ENCODE results near the gene PDLIM4. TPM values are rescaled to one million over a fixed set of nuclear protein-coding genes. Genes with fewer than 3 reads are reported as not detected.

PDLIM4 gene
- total RNA-seq, 1 donor: 67.7 TPM

DNA sequence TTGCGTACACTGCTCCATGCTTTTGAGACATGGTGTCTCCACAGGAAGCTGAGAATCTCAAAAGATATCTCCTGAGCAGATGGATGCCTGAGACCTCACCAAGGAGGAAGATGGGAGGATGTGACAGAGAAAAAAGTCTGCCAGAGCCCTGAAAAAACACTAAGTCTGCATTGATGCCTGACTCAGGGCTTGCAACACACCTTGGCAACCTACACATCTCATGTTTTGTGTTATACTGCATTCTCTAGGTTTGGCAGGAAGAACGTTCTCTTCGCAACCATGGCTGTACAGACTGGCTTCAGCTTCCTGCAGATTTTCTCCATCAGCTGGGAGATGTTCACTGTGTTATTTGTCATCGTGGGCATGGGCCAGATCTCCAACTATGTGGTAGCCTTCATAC, 55.9 kb downstream of the PDLIM4 start:
- Histone ChIP-seq H3K9me3 (ENCODE audit: low read depth, low read length) (no peaks in the 10 kb centered on the region), H3K4me1 (ENCODE audit: insufficient read depth, low read length) (peaks cover 3% of the 10 kb centered on the region), H3K79me2 (ENCODE audit: insufficient read depth, low read length) (peaks cover 2% of the 10 kb centered on the region), H2AFZ (ENCODE audit: low read length) (no peak overlapping the region), H4K20me1 (ENCODE audit: insufficient read depth, low read length) (peaks cover 3% of the 10 kb centered on the region), H3K4me3 (ENCODE audit: insufficient read depth, low read length) (no peak overlapping the region), H3K36me3 (ENCODE audit: insufficient read depth, low read length) (no peaks in the 10 kb centered on the region), H3K27ac (ENCODE audit: low read depth, low read length) (no peak overlapping the region), H3K27me3 (ENCODE audit: insufficient read depth, low read length) (no peaks in the 10 kb centered on the region), H3K4me2 (ENCODE audit: insufficient read depth, low read length) (no peak overlapping the region)
- DNase-seq (ENCODE audit: insufficient read length, low spot score, missing footprints): no peak
- no peak for TF ChIP-seq CTCF (IDR thresholded peaks at IDR 0.05; ENCODE audit: extremely low read depth, low read depth, low read length)

DNA sequence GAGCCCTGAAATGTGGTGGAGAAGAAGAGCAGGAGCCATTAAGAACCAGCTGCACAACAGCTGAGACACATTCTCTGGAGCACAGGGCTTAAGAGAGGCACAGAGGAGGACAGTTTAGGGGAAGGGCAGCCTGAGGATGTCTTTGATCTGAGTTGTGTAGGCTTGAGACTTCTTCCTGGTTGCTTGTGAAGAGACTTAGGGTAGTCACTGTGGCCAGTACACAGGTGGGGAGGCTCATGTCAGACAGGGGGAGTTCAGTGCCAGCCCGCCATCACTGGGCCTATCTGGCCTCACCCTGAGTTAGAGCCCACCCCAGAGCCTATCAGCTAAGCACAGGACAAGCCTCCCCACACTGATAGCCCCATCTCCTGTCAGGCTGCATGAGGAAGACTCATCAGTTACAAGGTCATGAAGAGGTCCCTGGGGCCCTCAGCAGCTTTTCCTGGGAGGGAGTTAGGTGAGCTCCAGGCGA, 56.5 kb downstream of the PDLIM4 start:
- Histone ChIP-seq H3K9me3 (ENCODE audit: low read depth, low read length) (no peaks in the 10 kb centered on the region), H3K4me3 (ENCODE audit: insufficient read depth, low read length) (no peak overlapping the region), H2AFZ (ENCODE audit: low read length) (no peak overlapping the region), H3K79me2 (ENCODE audit: insufficient read depth, low read length) (peaks cover 2% of the 10 kb centered on the region), H3K27me3 (ENCODE audit: insufficient read depth, low read length) (no peaks in the 10 kb centered on the region), H3K4me2 (ENCODE audit: insufficient read depth, low read length) (no peak overlapping the region), H3K4me1 (ENCODE audit: insufficient read depth, low read length) (peaks cover 7% of the 10 kb centered on the region), H3K27ac (ENCODE audit: low read depth, low read length) (no peak overlapping the region), H3K36me3 (ENCODE audit: insufficient read depth, low read length) (no peaks in the 10 kb centered on the region), H4K20me1 (ENCODE audit: insufficient read depth, low read length) (peaks cover 4% of the 10 kb centered on the region)
- no peak for DNase-seq (ENCODE audit: insufficient read length, low spot score, missing footprints)
- TF ChIP-seq CTCF (IDR thresholded peaks at IDR 0.05; ENCODE audit: extremely low read depth, low read depth, low read length): no peak

- Histone ChIP-seq H3K36me3 (ENCODE audit: insufficient read depth, low read length) (no peaks in the 10 kb centered on the region), H3K27ac (ENCODE audit: low read depth, low read length) (no peak overlapping the region), H3K4me3 (ENCODE audit: insufficient read depth, low read length) (no peak overlapping the region), H3K4me2 (ENCODE audit: insufficient read depth, low read length) (no peak overlapping the region), H3K27me3 (ENCODE audit: insufficient read depth, low read length) (no peaks in the 10 kb centered on the region), H3K79me2 (ENCODE audit: insufficient read depth, low read length) (no peaks in the 10 kb centered on the region), H3K9me3 (ENCODE audit: low read depth, low read length) (no peaks in the 10 kb centered on the region), H4K20me1 (ENCODE audit: insufficient read depth, low read length) (peaks cover 4% of the 10 kb centered on the region), H3K4me1 (ENCODE audit: insufficient read depth, low read length) (peaks cover 7% of the 10 kb centered on the region), H2AFZ (ENCODE audit: low read length) (no peak overlapping the region)
- no peak for DNase-seq (ENCODE audit: insufficient read length, low spot score, missing footprints)
- TF ChIP-seq CTCF (IDR thresholded peaks at IDR 0.05; ENCODE audit: extremely low read depth, low read depth, low read length): no peak
These were observed 58.1 kb downstream of the PDLIM4 start for GRCh38 chr5:132315529-132316067.

- Histone ChIP-seq H3K27me3 (ENCODE audit: insufficient read depth, low read length) (no peaks in the 10 kb centered on the region), H2AFZ (ENCODE audit: low read length) (no peak overlapping the region), H3K36me3 (ENCODE audit: insufficient read depth, low read length) (no peaks in the 10 kb centered on the region), H3K79me2 (ENCODE audit: insufficient read depth, low read length) (no peaks in the 10 kb centered on the region), H3K4me2 (ENCODE audit: insufficient read depth, low read length) (no peak overlapping the region), H4K20me1 (ENCODE audit: insufficient read depth, low read length) (peaks cover 4% of the 10 kb centered on the region), H3K4me3 (ENCODE audit: insufficient read depth, low read length) (no peak overlapping the region), H3K9me3 (ENCODE audit: low read depth, low read length) (no peaks in the 10 kb centered on the region), H3K4me1 (ENCODE audit: insufficient read depth, low read length) (peaks cover 7% of the 10 kb centered on the region), H3K27ac (ENCODE audit: low read depth, low read length) (no peak overlapping the region)
- DNase-seq (ENCODE audit: insufficient read length, low spot score, missing footprints): no peak
- TF ChIP-seq CTCF (IDR thresholded peaks at IDR 0.05; ENCODE audit: extremely low read depth, low read depth, low read length): no peak
These were observed 62.5 kb downstream of the PDLIM4 start for GRCh38 chr5:132319975-132320374.
